HG03196 (cell line): ENCODE results near the gene EPHB3.
"Not testable (repeated sequence)": the region's sequence is repeated elsewhere in the genome, so short reads cannot be mapped to it uniquely, and the experiment has no call there.

ENCODE experiments used
- ATAC-seq: cut with Tn5 transposase; IDR thresholded peaks from one replicate; pipeline ENCODE4 v1.9.1; 2021; ENCODE audit not compliant: unreplicated experiment

EPHB3 gene

DNA sequence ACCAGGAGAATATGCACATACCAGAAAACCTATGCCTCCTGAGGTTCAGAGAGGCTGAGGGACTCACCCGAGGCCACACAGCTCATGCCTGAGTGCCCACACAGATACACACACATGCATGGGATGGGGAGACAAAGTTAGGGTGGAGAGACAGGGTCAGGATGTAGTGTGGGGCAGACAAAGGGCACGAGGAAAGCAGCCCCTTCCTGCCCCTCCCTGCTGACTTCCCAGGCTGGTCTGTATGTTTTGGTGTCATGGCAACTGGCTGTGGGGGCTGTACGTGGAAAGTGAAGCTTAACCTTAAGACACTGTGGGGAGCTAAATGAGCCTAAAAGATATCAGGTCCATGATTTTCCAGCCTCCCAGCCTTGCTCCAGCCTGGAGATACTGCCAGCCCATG is 57.8 kb downstream of the EPHB3 start:
- no peak for ATAC-seq

DNA sequence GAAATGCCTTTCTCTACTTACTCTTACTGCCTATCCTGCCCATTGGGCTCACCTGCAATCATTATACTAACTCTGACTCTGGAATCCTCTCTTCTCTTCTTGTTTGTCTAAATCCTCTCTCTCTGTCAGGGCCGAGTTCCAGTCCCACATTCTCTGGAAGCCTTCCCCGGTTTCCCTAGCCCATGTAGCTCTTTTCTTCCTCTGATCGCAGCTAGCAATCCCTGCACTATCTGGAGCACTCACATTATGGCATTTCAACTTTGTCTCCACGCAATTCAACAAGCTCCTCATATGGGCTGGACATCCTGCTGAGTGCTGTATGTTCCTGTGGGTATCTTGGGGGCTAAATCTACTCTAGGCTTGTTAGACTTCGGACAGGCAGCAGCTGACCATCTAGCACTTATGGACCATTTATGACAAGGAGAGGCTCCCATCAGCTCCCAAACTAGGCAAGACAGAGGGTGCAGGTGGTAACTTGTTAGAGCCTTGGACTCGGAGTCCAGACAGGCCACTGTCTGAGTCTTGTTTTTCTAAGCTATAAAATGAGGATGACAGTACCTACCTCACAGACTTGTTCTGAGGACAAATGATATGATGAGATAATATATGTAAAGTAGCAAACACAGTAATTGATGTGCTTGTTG is 58.3 kb downstream of the EPHB3 start:
- no peak for ATAC-seq

GRCh38 chr3:184620475-184621119 is 59.0 kb downstream of the EPHB3 start:
- no peak for ATAC-seq

GRCh38 chr3:184622156-184622555 is 60.6 kb downstream of the EPHB3 start:
- not testable (repeated sequence) for ATAC-seq

DNA sequence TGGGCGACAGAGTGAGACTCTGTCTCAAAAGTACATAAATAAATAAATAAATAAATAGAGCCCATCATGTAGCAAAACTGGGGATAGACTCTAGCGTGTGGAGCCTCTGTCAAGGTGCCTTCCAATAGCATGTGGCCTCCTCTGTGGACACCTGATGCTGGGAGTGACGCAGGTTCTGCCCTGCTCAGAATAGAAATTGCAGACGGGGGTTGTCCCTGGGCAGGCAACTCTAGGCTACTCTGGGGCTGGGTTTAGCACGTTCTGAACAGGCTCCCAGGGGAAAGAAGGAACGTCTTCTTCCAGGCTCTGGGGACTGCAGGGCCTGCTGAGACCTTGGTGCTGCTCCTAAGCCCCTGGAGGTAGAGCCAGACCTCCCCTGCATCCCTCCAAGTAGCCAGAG is 65.3 kb downstream of the EPHB3 start:
- no peak for ATAC-seq

DNA sequence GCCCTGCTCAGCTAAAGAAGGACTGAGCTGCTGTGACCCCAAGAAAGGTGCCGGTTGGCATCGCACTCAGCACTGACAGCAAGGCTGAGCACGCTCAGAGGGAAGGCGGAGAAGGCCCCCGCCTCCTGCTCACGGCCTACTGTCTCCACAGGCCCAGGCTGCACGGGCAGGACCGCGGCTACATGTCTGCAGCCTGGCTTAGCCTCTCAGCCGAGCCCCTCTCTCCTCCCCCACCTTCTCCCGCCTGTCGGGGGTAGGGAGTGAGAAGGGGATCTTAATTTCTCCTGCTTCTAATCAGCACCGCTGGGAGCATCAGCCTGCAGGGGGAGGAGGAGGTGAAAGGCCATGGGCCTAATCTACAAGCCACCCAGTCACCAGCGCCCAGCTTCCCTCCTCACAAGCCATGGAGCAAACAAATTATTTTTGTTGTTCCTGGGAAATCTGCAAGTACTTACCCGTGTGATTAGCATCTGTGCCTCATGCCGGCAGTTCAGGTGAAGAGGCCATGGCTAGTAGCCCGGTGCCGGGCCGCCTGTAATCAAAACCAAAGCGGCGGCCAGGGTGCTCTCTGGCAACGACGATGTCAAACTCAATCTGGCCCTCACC is 68.1 kb downstream of the EPHB3 start:
- ATAC-seq, result no peak

GRCh38 chr3:184630861-184631471 is 69.4 kb downstream of the EPHB3 start:
- no peak for ATAC-seq

- no peak for ATAC-seq
These were observed 69.9 kb downstream of the EPHB3 start for GRCh38 chr3:184631472-184631861.
